Loucy (cell line): Measurements from ENCODE around the gene ARMH3.
A peak's percentile ranks its signal among the peaks of the same experiment; 100 is the strongest.
"Not testable (repeated sequence)": the region's sequence is repeated elsewhere in the genome, so short reads cannot be mapped to it uniquely, and the experiment has no call there.

Source experiments
- H2AFZ ChIP-seq: fragments of 200-600 bp; sonication (generic); 2 replicates; pipeline ENCODE4 v1.6.0; 2016; ENCODE audit warnings: antibody characterized with exemption, mild to moderate bottlenecking, low read length, moderate library complexity
- H3F3A ChIP-seq: fragments of 200-600 bp; 2 replicates; pipeline ENCODE4 v1.6.0; 2016; ENCODE audit warnings: antibody characterized with exemption, low read depth, mild to moderate bottlenecking
- H3K27me3 ChIP-seq: fragments of 200-600 bp; sonication (generic); 2 replicates; pipeline ENCODE4 v1.6.1; 2014; ENCODE audit warnings: low read length, mild to moderate bottlenecking; ENCODE audit not compliant: insufficient read depth, poor library complexity, severe bottlenecking
- H3K36me3 ChIP-seq: fragments of 200-600 bp; sonication (generic); 2 replicates; pipeline ENCODE4 v1.6.1; 2016; ENCODE audit warnings: low read length; ENCODE audit not compliant: insufficient read depth
- H3K4me1 ChIP-seq: fragments of 200-600 bp; sonication (generic); 2 replicates; pipeline ENCODE4 v1.5.1; 2014; ENCODE audit warnings: low read length, mild to moderate bottlenecking; ENCODE audit not compliant: insufficient read depth, poor library complexity, severe bottlenecking
- H3K4me2 ChIP-seq: fragments of 200-600 bp; sonication (generic); 2 replicates; pipeline ENCODE4 v1.6.0; 2014; ENCODE audit warnings: antibody characterized with exemption, low read length, low read depth, mild to moderate bottlenecking; ENCODE audit not compliant: poor library complexity, severe bottlenecking
- H3K4me3 ChIP-seq: fragments of 200-600 bp; sonication (generic); 2 replicates; pipeline ENCODE4 v1.5.1; 2014; ENCODE audit warnings: low read length, mild to moderate bottlenecking, mixed read lengths; ENCODE audit not compliant: poor library complexity, severe bottlenecking
- H3K79me2 ChIP-seq: fragments of 200-600 bp; sonication (generic); 2 replicates; pipeline ENCODE4 v1.6.1; 2014; ENCODE audit warnings: low read length; ENCODE audit not compliant: insufficient read depth
- H3K9ac ChIP-seq: fragments of 200-600 bp; sonication (generic); 2 replicates; pipeline ENCODE4 v1.6.0; 2014; ENCODE audit warnings: mild to moderate bottlenecking, low read depth, low read length, moderate library complexity; ENCODE audit not compliant: poor library complexity, severe bottlenecking
- H3K9me2 ChIP-seq: fragments of 200-600 bp; sonication (generic); replicated peaks from 2 replicates; pipeline ENCODE4 v1.6.1; 2016; ENCODE audit warnings: low read depth, low read length, mixed read lengths
- H3K9me3 ChIP-seq: fragments of 200-600 bp; sonication (generic); 2 replicates; pipeline ENCODE4 v1.6.1; 2014; ENCODE audit warnings: mild to moderate bottlenecking, antibody characterized with exemption, low read length, low read depth; ENCODE audit not compliant: insufficient read depth
- H4K20me1 ChIP-seq: fragments of 200-600 bp; sonication (generic); 2 replicates; pipeline ENCODE4 v1.6.0; 2014; ENCODE audit warnings: antibody characterized with exemption, low read length, mild to moderate bottlenecking; ENCODE audit not compliant: insufficient read depth, poor library complexity, severe bottlenecking
- EZH2phosphoT487 ChIP-seq: fragments of 200-600 bp; IDR thresholded peaks from 2 replicates; pipeline ENCODE4 v1.6.1; 2018; ENCODE audit warnings: antibody characterized with exemption, mild to moderate bottlenecking, moderate library complexity, borderline replicate concordance
- TF ChIP-seq, protein P1 (sequence below): fragments of 200-600 bp; sonication (generic); conservative IDR thresholded peaks from 2 replicates; pipeline ENCODE4 v1.5.1; 2014; ENCODE audit warnings: mild to moderate bottlenecking, antibody characterized with exemption, low read length

The ARMH3 gene

DNA sequence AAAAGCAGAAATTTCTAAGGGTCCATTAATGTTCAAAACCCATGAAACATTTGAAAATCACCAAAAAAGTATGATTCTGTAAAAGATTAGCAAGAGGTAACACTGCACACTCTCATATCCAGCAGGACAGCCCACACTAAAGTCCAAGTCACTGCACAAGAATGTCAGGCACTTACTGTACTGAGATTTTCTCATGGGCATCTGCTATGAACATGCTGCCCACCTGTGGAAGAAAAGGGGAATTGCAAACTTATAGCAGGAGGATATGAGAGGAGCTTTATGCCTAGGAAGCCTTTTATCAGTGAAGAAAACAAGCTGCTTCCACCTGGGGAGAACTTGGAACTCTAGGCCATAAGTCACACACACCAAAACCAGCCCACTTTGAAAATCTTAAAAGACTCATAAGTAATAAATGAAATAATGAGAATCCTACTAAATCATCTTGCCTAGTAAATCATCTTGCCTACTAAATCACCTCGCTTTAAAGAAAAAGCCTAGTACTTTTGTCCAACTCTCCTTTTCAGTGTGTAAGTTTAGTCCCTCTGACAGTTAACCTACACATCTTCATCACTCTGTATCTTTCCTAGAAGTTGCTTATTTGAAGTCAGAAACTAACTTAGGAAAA lies 46.1 kb downstream of the ARMH3 start:
- Histone ChIP-seq H2AFZ (no peak overlapping the region), H3K9ac (no peak overlapping the region), H3K79me2 (no peaks in the 10 kb centered on the region), H3K36me3 (peaks cover 34% of the 10 kb centered on the region; the same call in 1 of the 2 replicates), H3K9me3 (no peaks in the 10 kb centered on the region), H3K27me3 (no peaks in the 10 kb centered on the region), H3K9me2 (no peaks in the 10 kb centered on the region), H3K4me1 (no peaks in the 10 kb centered on the region), H3K4me2 (no peak overlapping the region), H3F3A (no peaks in the 10 kb centered on the region), H4K20me1 (no peaks in the 10 kb centered on the region), H3K4me3 (no peak overlapping the region)
- TF ChIP-seq EZH2phosphoT487 = no peak
- TF ChIP-seq, protein P1, sequence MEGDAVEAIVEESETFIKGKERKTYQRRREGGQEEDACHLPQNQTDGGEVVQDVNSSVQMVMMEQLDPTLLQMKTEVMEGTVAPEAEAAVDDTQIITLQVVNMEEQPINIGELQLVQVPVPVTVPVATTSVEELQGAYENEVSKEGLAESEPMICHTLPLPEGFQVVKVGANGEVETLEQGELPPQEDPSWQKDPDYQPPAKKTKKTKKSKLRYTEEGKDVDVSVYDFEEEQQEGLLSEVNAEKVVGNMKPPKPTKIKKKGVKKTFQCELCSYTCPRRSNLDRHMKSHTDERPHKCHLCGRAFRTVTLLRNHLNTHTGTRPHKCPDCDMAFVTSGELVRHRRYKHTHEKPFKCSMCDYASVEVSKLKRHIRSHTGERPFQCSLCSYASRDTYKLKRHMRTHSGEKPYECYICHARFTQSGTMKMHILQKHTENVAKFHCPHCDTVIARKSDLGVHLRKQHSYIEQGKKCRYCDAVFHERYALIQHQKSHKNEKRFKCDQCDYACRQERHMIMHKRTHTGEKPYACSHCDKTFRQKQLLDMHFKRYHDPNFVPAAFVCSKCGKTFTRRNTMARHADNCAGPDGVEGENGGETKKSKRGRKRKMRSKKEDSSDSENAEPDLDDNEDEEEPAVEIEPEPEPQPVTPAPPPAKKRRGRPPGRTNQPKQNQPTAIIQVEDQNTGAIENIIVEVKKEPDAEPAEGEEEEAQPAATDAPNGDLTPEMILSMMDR = peak; percentile 97

DNA sequence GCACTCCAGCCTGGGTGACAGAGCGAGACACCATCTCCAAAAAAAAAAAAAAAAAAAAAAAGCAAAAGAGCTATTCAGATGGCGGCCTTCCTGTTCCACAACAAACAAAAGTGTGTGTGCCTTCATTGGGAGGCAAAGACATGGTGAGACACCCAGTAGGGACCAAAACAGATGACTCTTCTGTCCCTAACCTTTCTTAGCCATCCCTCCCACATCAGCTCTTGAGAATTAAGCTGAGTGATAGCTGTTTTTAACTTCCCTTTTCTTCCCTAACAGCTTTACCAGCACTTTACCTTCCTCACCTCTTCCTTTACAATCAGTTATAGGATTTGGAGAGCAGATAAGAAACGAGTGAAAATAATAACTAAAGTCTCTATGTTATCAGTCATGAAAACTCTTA lies 48.2 kb downstream of the ARMH3 start:
- Histone ChIP-seq H3K9me2 (no peaks in the 10 kb centered on the region), H3K79me2 (no peaks in the 10 kb centered on the region), H3K36me3 (peaks cover 36% of the 10 kb centered on the region; the same call in 1 of the 2 replicates), H3K9me3 (no peaks in the 10 kb centered on the region), H4K20me1 (no peaks in the 10 kb centered on the region), H2AFZ (no peak overlapping the region), H3K4me3 (no peak overlapping the region), H3K4me2 (no peak overlapping the region), H3K9ac (no peak overlapping the region), H3K4me1 (no peaks in the 10 kb centered on the region), H3F3A (no peaks in the 10 kb centered on the region), H3K27me3 (no peaks in the 10 kb centered on the region)
- TF ChIP-seq, protein P1 = no peak
- TF ChIP-seq EZH2phosphoT487 = no peak

DNA sequence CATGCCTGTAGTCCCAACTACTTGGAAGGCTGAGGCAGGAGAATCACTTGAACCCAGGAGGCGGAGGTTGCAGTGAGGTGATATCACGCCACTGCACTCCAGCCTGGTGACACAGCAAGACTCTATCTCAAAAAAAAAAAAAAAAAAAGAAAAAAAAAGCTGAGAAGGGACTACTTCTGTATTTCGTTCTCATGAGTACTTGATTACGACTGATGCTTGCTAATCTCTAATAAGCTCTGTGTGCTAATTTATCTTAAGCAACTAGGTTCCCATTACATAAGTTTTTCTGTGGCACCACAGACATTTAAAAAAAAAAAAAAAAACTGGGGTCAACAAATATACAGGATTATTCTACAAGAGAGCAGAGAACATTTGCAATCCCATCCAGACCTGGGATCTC lies 48.9 kb downstream of the ARMH3 start:
- not testable (repeated sequence) for H3K9ac ChIP-seq, H3F3A ChIP-seq, H4K20me1 ChIP-seq, H2AFZ ChIP-seq, H3K4me1 ChIP-seq, H3K4me3 ChIP-seq, H3K9me3 ChIP-seq, H3K27me3 ChIP-seq, H3K4me2 ChIP-seq, H3K9me2 ChIP-seq, H3K79me2 ChIP-seq
- H3K36me3 ChIP-seq = peaks cover 37% of the 10 kb centered on the region; the same call in 1 of the 2 replicates

DNA sequence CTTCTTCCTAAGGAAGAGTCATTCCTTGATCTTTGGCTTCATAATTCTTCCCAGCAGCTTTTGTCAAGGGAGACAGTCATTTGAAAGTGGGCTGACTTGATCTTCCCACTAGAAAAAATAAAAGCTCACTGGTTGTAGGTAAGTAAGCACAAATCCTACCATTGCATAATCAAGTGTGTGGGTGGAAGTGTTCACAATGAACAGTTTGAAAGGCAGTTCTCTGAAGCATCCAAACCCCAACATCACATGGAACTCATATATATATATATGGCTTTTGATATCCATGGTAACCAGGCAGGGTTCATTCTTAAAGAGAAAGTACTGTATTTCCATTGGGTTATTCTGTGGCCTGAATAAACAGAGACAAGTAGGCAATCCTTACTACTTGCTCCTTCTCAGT lies 51.6 kb downstream of the ARMH3 start:
- Histone ChIP-seq H3K4me2 (no peak overlapping the region), H3K4me3 (no peak overlapping the region), H3K9me2 (no peaks in the 10 kb centered on the region), H3K36me3 (peaks cover 45% of the 10 kb centered on the region; the same call in 1 of the 2 replicates), H3K4me1 (no peaks in the 10 kb centered on the region), H3K27me3 (no peaks in the 10 kb centered on the region), H3K9ac (no peak overlapping the region), H3K79me2 (no peaks in the 10 kb centered on the region), H4K20me1 (no peaks in the 10 kb centered on the region), H3F3A (no peaks in the 10 kb centered on the region), H2AFZ (no peak overlapping the region), H3K9me3 (no peaks in the 10 kb centered on the region)
- TF ChIP-seq, protein P1 = no peak
- TF ChIP-seq EZH2phosphoT487 = no peak
